Type B pancreatic cell (in vitro differentiated cells): ENCODE data around the gene KSR1. TPM values are rescaled to one million over a fixed set of nuclear protein-coding genes. Genes with fewer than 3 reads are reported as not detected.
"Not testable (repeated sequence)": the region's sequence is repeated elsewhere in the genome, so short reads cannot be mapped to it uniquely, and the experiment has no call there.

Experiments
- DNase-seq: peaks from one replicate; pipeline ENCODE4 v3.0.0; 2021; ENCODE audit warnings: mixed read lengths; ENCODE audit not compliant: unreplicated experiment; ENCODE audit errors: extremely low spot score
- H3K27ac Mint-ChIP-seq: 2 replicates; pipeline ENCODE4 v1.8.0; 2021; ENCODE audit warnings: mild to moderate bottlenecking, mixed read lengths
- H3K27me3 Mint-ChIP-seq: 2 replicates; pipeline ENCODE4 v1.8.0; 2021; ENCODE audit warnings: mixed read lengths
- H3K36me3 Mint-ChIP-seq: 2 replicates; pipeline ENCODE4 v1.8.0; 2021; ENCODE audit warnings: mixed read lengths
- H3K4me1 Mint-ChIP-seq: one replicate; pipeline ENCODE4 v1.8.0; 2021; ENCODE audit warnings: mixed read lengths; ENCODE audit not compliant: unreplicated experiment
- H3K4me3 Mint-ChIP-seq: 2 replicates; pipeline ENCODE4 v1.8.0; 2021; ENCODE audit warnings: mild to moderate bottlenecking, mixed read lengths
- H3K9me3 Mint-ChIP-seq: 2 replicates; pipeline ENCODE4 v1.8.0; 2021; ENCODE audit warnings: mixed read lengths
- CTCF ChIP-seq: fragments of 200-600 bp; sonication (generic); conservative IDR thresholded peaks from 2 replicates; pipeline ENCODE4 v1.5.0; 2021; ENCODE audit warnings: antibody characterized with exemption, mild to moderate bottlenecking
- total RNA-seq: library from RNA; stranded (reverse); gene quantifications from 2 replicates; pipeline ENCODE4 v1.2.1, GENCODE V29; 2021; ENCODE audit warnings: low replicate concordance

Gene KSR1
- total RNA-seq, 1 donor from 2014 or later: 57.8 TPM

GRCh38 chr17:27423651-27424050 lies 32.6 kb upstream of the KSR1 start:
- H3K4me1 Mint-ChIP-seq: no peaks in the 10 kb centered on the region
- H3K27me3 Mint-ChIP-seq: no peaks in the 10 kb centered on the region
- no peaks in the 10 kb centered on the region for H3K36me3 Mint-ChIP-seq
- no peaks in the 10 kb centered on the region for H3K9me3 Mint-ChIP-seq
- no peak for DNase-seq
- no peak overlapping the region for H3K4me3 Mint-ChIP-seq
- no peak for TF ChIP-seq CTCF
- no peak overlapping the region for H3K27ac Mint-ChIP-seq

DNA sequence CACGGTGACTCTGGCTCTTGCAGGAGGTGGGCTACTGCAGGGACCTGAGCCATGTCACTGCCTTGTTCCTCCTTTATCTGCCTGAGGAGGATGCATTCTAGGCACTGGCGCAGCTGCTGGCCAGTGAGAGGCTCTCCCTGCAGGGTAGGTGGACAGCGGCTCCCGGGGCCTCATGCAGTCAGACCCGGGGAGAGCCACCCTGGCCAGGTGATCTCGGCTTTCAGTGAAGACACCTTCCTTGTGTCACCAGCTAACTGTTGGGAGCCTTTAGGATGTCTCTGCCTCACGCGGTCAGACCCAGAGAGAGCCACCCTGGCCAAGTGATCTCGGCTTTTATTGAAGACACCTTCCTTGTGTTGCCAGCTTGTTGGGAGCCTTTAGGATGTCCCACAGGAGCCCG lies 31.7 kb upstream of the KSR1 start:
- no peak overlapping the region for H3K4me3 Mint-ChIP-seq
- no peaks in the 10 kb centered on the region for H3K9me3 Mint-ChIP-seq
- no peaks in the 10 kb centered on the region for H3K4me1 Mint-ChIP-seq
- TF ChIP-seq CTCF: no peak
- no peaks in the 10 kb centered on the region for H3K36me3 Mint-ChIP-seq
- H3K27me3 Mint-ChIP-seq: no peaks in the 10 kb centered on the region
- H3K27ac Mint-ChIP-seq: no peak overlapping the region
- DNase-seq: no peak

DNA sequence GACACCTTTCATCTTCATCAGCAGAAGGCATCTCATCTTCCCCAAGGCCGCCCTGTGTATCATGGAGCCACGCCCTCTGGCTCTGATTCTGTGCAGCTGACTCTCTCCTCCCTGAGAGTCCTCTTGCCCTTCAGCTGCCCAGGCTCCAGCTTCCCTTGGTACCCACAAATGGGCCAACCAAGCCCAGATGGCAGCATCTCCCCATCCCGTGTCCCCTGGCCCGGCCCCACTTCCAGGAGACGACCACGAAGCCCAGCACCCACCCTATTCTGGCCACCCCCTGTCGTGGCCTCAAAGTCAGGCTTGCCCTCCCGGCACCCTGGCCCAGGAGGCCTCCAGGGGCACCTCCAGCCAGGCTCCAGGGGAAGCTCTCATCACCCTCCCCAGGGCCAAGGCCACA lies 31.3 kb upstream of the KSR1 start:
- TF ChIP-seq CTCF: no peak
- no peak for DNase-seq
- Mint-ChIP-seq H3K9me3 (no peaks in the 10 kb centered on the region), H3K27ac (no peak overlapping the region), H3K36me3 (no peaks in the 10 kb centered on the region), H3K4me3 (no peak overlapping the region), H3K4me1 (no peaks in the 10 kb centered on the region), H3K27me3 (no peaks in the 10 kb centered on the region)

GRCh38 chr17:27425571-27425970 lies 30.7 kb upstream of the KSR1 start:
- not testable (repeated sequence) for H3K27ac Mint-ChIP-seq, H3K27me3 Mint-ChIP-seq, DNase-seq, H3K36me3 Mint-ChIP-seq, H3K4me1 Mint-ChIP-seq, H3K4me3 Mint-ChIP-seq, H3K9me3 Mint-ChIP-seq

- no peak for DNase-seq
- no peak for TF ChIP-seq CTCF
- Mint-ChIP-seq H3K36me3 (no peaks in the 10 kb centered on the region), H3K4me3 (no peak overlapping the region), H3K27me3 (no peaks in the 10 kb centered on the region), H3K4me1 (no peaks in the 10 kb centered on the region), H3K27ac (no peak overlapping the region), H3K9me3 (no peaks in the 10 kb centered on the region)
Observed at GRCh38 chr17:27425991-27426390, 30.3 kb upstream of the KSR1 start.

- H3K4me1 Mint-ChIP-seq, H3K9me3 Mint-ChIP-seq, H3K36me3 Mint-ChIP-seq, DNase-seq, H3K27me3 Mint-ChIP-seq, H3K27ac Mint-ChIP-seq, H3K4me3 Mint-ChIP-seq: not testable (repeated sequence)
Observed at GRCh38 chr17:27426471-27426870, 29.8 kb upstream of the KSR1 start.

- not testable (repeated sequence) for H3K4me1 Mint-ChIP-seq, H3K36me3 Mint-ChIP-seq, H3K27me3 Mint-ChIP-seq, H3K4me3 Mint-ChIP-seq, DNase-seq, H3K27ac Mint-ChIP-seq, H3K9me3 Mint-ChIP-seq
Observed at GRCh38 chr17:27427166-27427862, 28.9 kb upstream of the KSR1 start.
